Uterus (tissue), 4 donors: Measurements from ENCODE around the gene BRD3. TPM values are rescaled to one million over a fixed set of nuclear protein-coding genes. Genes with fewer than 3 reads are reported as not detected.
A peak's percentile ranks its signal among the peaks of the same experiment; 100 is the strongest.

ENCODE experiments used
- DNase-seq, 2 donors: peaks; one replicate each; pipeline ENCODE4 v3.0.0-alpha.2; 2019 to 2020
- H3K27ac ChIP-seq, 2 donors: fragments of 200-600 bp; sonication (generic); 1 replicate in 1 of 2; 2 replicates in 1 of 2; pipeline ENCODE4 v1.5.1; 2016 to 2018
- H3K27me3 ChIP-seq, 2 donors: fragments of 200-600 bp; sonication (generic); one replicate each; pipeline ENCODE4 v1.5.1; 2018 to 2019; ENCODE audit warnings: control low read depth in 1 of 2
- H3K36me3 ChIP-seq, 2 donors: fragments of 200-600 bp; sonication (generic); one replicate each; pipeline ENCODE4 v1.5.1; 2019; ENCODE audit warnings: control low read depth in 1 of 2
- H3K4me1 ChIP-seq, 2 donors: fragments of 200-600 bp; sonication (generic); one replicate each; pipeline ENCODE4 v1.5.1; 2018 to 2019; ENCODE audit warnings: control low read depth in 1 of 2
- H3K4me3 ChIP-seq, 2 donors: fragments of 200-600 bp; sonication (generic); 1 replicate in 1 of 2; 2 replicates in 1 of 2; pipeline ENCODE4 v1.5.1; 2018 to 2019; ENCODE audit warnings: mild to moderate bottlenecking in 1 of 2
- H3K9me3 ChIP-seq, 2 donors: fragments of 200-600 bp; sonication (generic); one replicate each; pipeline ENCODE4 v1.5.1; 2019; ENCODE audit warnings: control low read depth in 1 of 2
- CTCF ChIP-seq, 4 experiments: fragments of 200-600 bp in 2 of 4; fragments of 450-650 bp in 2 of 4; sonication (generic) in 2 of 4; IDR thresholded peaks; one replicate each; pipeline ENCODE4 v1.5.1; 2016 to 2019; ENCODE audit warnings: antibody characterized with exemption in 4 of 4, mild to moderate bottlenecking in 2 of 4, moderate library complexity in 1 of 4
- POLR2A ChIP-seq, 2 donors: fragments of 450-650 bp; IDR thresholded peaks; one replicate each; pipeline ENCODE4 v1.6.1; 2016; ENCODE audit warnings: antibody characterized with exemption in 2 of 2, mild to moderate bottlenecking in 1 of 2, moderate library complexity in 1 of 2
- intact Hi-C: fragments of 100-400 bp; cut with DNase I; formaldehyde crosslinking; loops from one replicate; pipeline ENCODE4 v1.15.1; 2023; ENCODE audit warnings: low total_unique reads
- total RNA-seq, 4 donors: library from RNA; depleted of rRNA in 3 of 4; stranded (reverse); fragments of >200 nt in 3 of 4; gene quantifications; one replicate each; pipeline versions ENCODE4 v1.1.0 to v1.2.4, GENCODE V29; 2014 to 2023
- donor health status: DM: yes; HTN: yes; CAD: no.

BRD3 gene
- total RNA-seq, 4 donors from 2014 or later = 7.2 to 85.0 (median 42.6) TPM

- H3K27ac ChIP-seq = peak overlapping the region; percentile 82 to 95
- no peaks in the 10 kb centered on the region for H3K27me3 ChIP-seq
- TF ChIP-seq POLR2A (IDR thresholded peaks at IDR 0.05) (no peak), CTCF (IDR thresholded peaks at IDR 0.05) (no peak)
- peaks cover 0 to 20% of the 10 kb centered on the region in 2 donors for H3K4me1 ChIP-seq
- H3K36me3 ChIP-seq = no peaks in the 10 kb centered on the region
- intact Hi-C loops = loop anchor here (5.0 kb wide), 1 partner anchor 201 kb away; no protein-coding TSS in a partner anchor
- H3K9me3 ChIP-seq = no peaks in the 10 kb centered on the region
- peak overlapping the region; percentile 51 to 82 for H3K4me3 ChIP-seq
- no peak for DNase-seq
Measured at GRCh38 chr9:133993635-133994253, 74.1 kb downstream of the BRD3 start.

GRCh38 chr9:133992780-133993634, 74.8 kb downstream of the BRD3 start:
- Histone ChIP-seq H3K4me3 (peak overlapping the region; percentile 51 to 82), H3K36me3 (no peaks in the 10 kb centered on the region), H3K9me3 (no peaks in the 10 kb centered on the region), H3K27ac (peak overlapping the region; percentile 82 to 95), H3K27me3 (no peaks in the 10 kb centered on the region), H3K4me1 (peaks cover 0 to 20% of the 10 kb centered on the region in 2 donors)
- intact Hi-C loops = loop anchor here (5.0 kb wide), 1 partner anchor 201 kb away; no protein-coding TSS in a partner anchor
- DNase-seq = peak; percentile 92 to 93
- TF ChIP-seq POLR2A (IDR thresholded peaks at IDR 0.05) = peak; percentile 20 to 74
- peak; percentile 34 to 50 (median 36) for TF ChIP-seq CTCF (IDR thresholded peaks at IDR 0.05)

GRCh38 chr9:133991964-133992779, 75.7 kb downstream of the BRD3 start, which contains the start of gene VAV2:
Gene VAV2, minus strand, starts transcription at chr9:133992324. Its CDS starts 46 bp downstream, at chr9:133992278.
- Histone ChIP-seq H3K36me3 (no peaks in the 10 kb centered on the region), H3K27ac (peak within 1 kb of the TSS; percentile 82 to 95), H3K9me3 (no peaks in the 10 kb centered on the region), H3K4me3 (peak within 1 kb of the TSS; percentile 51 to 82), H3K27me3 (no peaks in the 10 kb centered on the region), H3K4me1 (peaks cover 0 to 20% of the 10 kb centered on the region in 2 donors)
- TF ChIP-seq POLR2A (IDR thresholded peaks at IDR 0.05) (no peak), CTCF (IDR thresholded peaks at IDR 0.05) (no peak)
- intact Hi-C loops = loop anchor here (5.0 kb wide), 1 partner anchor 200 kb away; no protein-coding TSS in a partner anchor
- DNase-seq = peak; percentile 49 to 61

- no peaks in the 10 kb centered on the region for H3K36me3 ChIP-seq
- no peak for DNase-seq
- no peaks in the 10 kb centered on the region for H3K27me3 ChIP-seq
- peak overlapping the region; percentile 51 to 82 for H3K4me3 ChIP-seq
- TF ChIP-seq POLR2A (IDR thresholded peaks at IDR 0.05) = no peak
- no peak for TF ChIP-seq CTCF (IDR thresholded peaks at IDR 0.05)
- intact Hi-C loops = loop anchor here (5.0 kb wide), 1 partner anchor 199 kb away; no protein-coding TSS in a partner anchor
- H3K27ac ChIP-seq = peak overlapping the region; percentile 45 to 82
- no peaks in the 10 kb centered on the region for H3K9me3 ChIP-seq
- H3K4me1 ChIP-seq = peaks cover 0 to 20% of the 10 kb centered on the region in 2 donors
Measured at GRCh38 chr9:133991214-133991921, 76.5 kb downstream of the BRD3 start.
